A549 (cell line): Measurements from ENCODE around the gene FAM241B. TPM values are rescaled to one million over a fixed set of nuclear protein-coding genes. Genes with fewer than 3 reads are reported as not detected.

Experiments
- ATAC-seq, 2 experiments: fragments of 200-7000 bp in 1 of 2; fragments of >200 bp in 1 of 2; cut with Nextera tagmentation in 1 of 2; cut with Tn5 transposase in 1 of 2; 3 replicates each; pipeline versions ENCODE4 v1.8.0 to v1.9.1; 2018 to 2020; ENCODE audit warnings: mild to moderate bottlenecking in 1 of 2, moderate library complexity in 1 of 2
- CTCF ChIA-PET: fragments of 300-600 bp; sonication (Branson Sonifier 250); formaldehyde crosslinking; extraction: SDS; loops from one replicate; lab custom pipeline; 2021; ENCODE audit warnings: antibody characterized with exemption, inconsistent platforms; lab: Yijun Ruan, JAX
- POLR2A ChIA-PET: fragments of 350-600 bp; formaldehyde crosslinking; extraction: SDS; loops from one replicate; lab custom pipeline; 2021; ENCODE audit warnings: antibody characterized with exemption, inconsistent platforms; lab: Yijun Ruan, JAX
- DNase-seq, 2 experiments: peaks; one replicate each; pipeline versions ENCODE4 v3.0.0 to v3.0.0-alpha.2; 2011 to 2016; ENCODE audit warnings: low read depth in 1 of 2, low spot score in 1 of 2
- FAIRE-seq: peaks from 2 replicates; lab custom pipeline; 2011; peaks lifted over from hg19 to GRCh38; lab: Jason Lieb, UNC
- H3K27ac ChIP-seq, 2 experiments: fragments of >200 bp; sonication (Bioruptor Twin); formaldehyde crosslinking; 3 replicates each; pipeline ENCODE4 v1.5.1; 2016 to 2017
- H3K4me1 ChIP-seq: fragments of >200 bp; sonication (Bioruptor Twin); formaldehyde crosslinking; 3 replicates; pipeline ENCODE4 v1.6.1; 2016
- H3K4me2 ChIP-seq: fragments of >200 bp; sonication (Bioruptor Twin); formaldehyde crosslinking; 3 replicates; pipeline ENCODE4 v1.6.1; 2016
- H3K4me3 ChIP-seq: fragments of >200 bp; sonication (Bioruptor Twin); formaldehyde crosslinking; 3 replicates; pipeline ENCODE4 v1.5.1; 2016
- H3K9me3 ChIP-seq: fragments of >200 bp; sonication (Bioruptor Twin); formaldehyde crosslinking; 3 replicates; pipeline ENCODE4 v1.6.1; 2016
- BCL3 ChIP-seq: fragments of >200 bp; sonication (Bioruptor Twin); formaldehyde crosslinking; IDR thresholded peaks from 3 replicates; pipeline ENCODE4 v1.6.1; 2016
- BHLHE40 ChIP-seq: IDR thresholded peaks from 2 replicates; pipeline ENCODE4 v1.6.1; 2012; ENCODE audit warnings: low read depth, low read length, inconsistent platforms
- CBX2 ChIP-seq: fragments of 200-600 bp; sonication (generic); IDR thresholded peaks from 2 replicates; pipeline ENCODE4 v1.6.1; 2016; ENCODE audit warnings: low read depth, mild to moderate bottlenecking, borderline replicate concordance
- CEBPB ChIP-seq, 2 experiments: fragments of >200 bp in 1 of 2; sonication (Bioruptor Twin) in 1 of 2; formaldehyde crosslinking in 1 of 2; IDR thresholded peaks; 2 replicates each; pipeline ENCODE4 v1.6.1; 2012 to 2016
- CHD4 ChIP-seq: fragments of 200-600 bp; sonication (generic); IDR thresholded peaks from 2 replicates; pipeline ENCODE4 v1.6.1; 2016; ENCODE audit warnings: antibody characterized with exemption, mild to moderate bottlenecking, borderline replicate concordance
- EHMT2 ChIP-seq: fragments of 200-600 bp; sonication (generic); IDR thresholded peaks from 2 replicates; pipeline ENCODE4 v1.6.1; 2016; ENCODE audit warnings: antibody characterized with exemption, low read depth, mild to moderate bottlenecking, moderate library complexity
- ESRRA ChIP-seq: fragments of 150-350 bp; IDR thresholded peaks from 2 replicates; pipeline ENCODE4 v1.6.1; 2014; ENCODE audit warnings: mild to moderate bottlenecking, low read length, borderline replicate concordance
- FOSL2 ChIP-seq, 2 experiments: fragments of 450-650 bp in 1 of 2; fragments of >200 bp in 1 of 2; sonication (Bioruptor Twin) in 1 of 2; formaldehyde crosslinking; IDR thresholded peaks; 2 replicates each; pipeline versions ENCODE4 v1.5.0 to v1.6.1; 2016 to 2020; ENCODE audit warnings: mild to moderate bottlenecking in 1 of 2, moderate library complexity in 1 of 2
- GATA3 ChIP-seq: IDR thresholded peaks from 2 replicates; pipeline ENCODE4 v1.6.1; 2012; ENCODE audit warnings: borderline replicate concordance
- HEYL ChIP-seq: fragments of 250-450 bp; sonication (Bioruptor Pico); IDR thresholded peaks from 2 replicates; pipeline ENCODE4 v1.8.0; 2021; ENCODE audit warnings: mild to moderate bottlenecking, moderate library complexity
- KDM5A ChIP-seq: fragments of 200-600 bp; sonication (generic); IDR thresholded peaks from 2 replicates; pipeline ENCODE4 v1.6.1; 2016; ENCODE audit warnings: antibody characterized with exemption, mild to moderate bottlenecking
- MAFK ChIP-seq: fragments of 450-650 bp; IDR thresholded peaks from 2 replicates; pipeline ENCODE4 v1.6.1; 2014; ENCODE audit not compliant: partially characterized antibody
- MAX ChIP-seq: IDR thresholded peaks from 2 replicates; pipeline ENCODE4 v1.6.1; 2012
- NFE2L2 ChIP-seq: fragments of 150-350 bp; conservative IDR thresholded peaks from 2 replicates; pipeline ENCODE4 v1.6.1; 2014; ENCODE audit warnings: low read length
- PHF8 ChIP-seq: fragments of 200-600 bp; sonication (generic); IDR thresholded peaks from 2 replicates; pipeline ENCODE4 v1.6.1; 2016; ENCODE audit warnings: low read depth, mild to moderate bottlenecking, antibody characterized with exemption, moderate library complexity, borderline replicate concordance
- POLR2A ChIP-seq: IDR thresholded peaks from 2 replicates; pipeline ENCODE4 v1.6.1; 2012; ENCODE audit warnings: mild to moderate bottlenecking, low read length
- POLR2AphosphoS2 ChIP-seq: conservative IDR thresholded peaks from 2 replicates; pipeline ENCODE4 v1.6.1; 2012; ENCODE audit warnings: low read length, improper control_type of control experiment, inconsistent platforms
- RARB ChIP-seq: fragments of 250-450 bp; sonication (Bioruptor Pico); IDR thresholded peaks from 2 replicates; pipeline ENCODE4 v1.8.0; 2021; ENCODE audit warnings: mild to moderate bottlenecking, moderate library complexity
- SREBF2 ChIP-seq: fragments of 450-650 bp; IDR thresholded peaks from 2 replicates; pipeline ENCODE4 v1.6.1; 2014; ENCODE audit warnings: mild to moderate bottlenecking, moderate library complexity
- TFCP2L1 ChIP-seq: fragments of 250-450 bp; sonication (Bioruptor Pico); IDR thresholded peaks from 2 replicates; pipeline ENCODE4 v1.5.0; 2021; ENCODE audit warnings: mild to moderate bottlenecking
- TP53 ChIP-seq: fragments of 250-450 bp; sonication (Bioruptor Pico); IDR thresholded peaks from 2 replicates; pipeline ENCODE4 v1.5.0; 2021; ENCODE audit warnings: mild to moderate bottlenecking, moderate library complexity
- ZFP36 ChIP-seq: fragments of 450-650 bp; IDR thresholded peaks from 2 replicates; pipeline ENCODE4 v1.6.1; 2014; ENCODE audit warnings: borderline replicate concordance; ENCODE audit not compliant: partially characterized antibody
- ZSCAN20 ChIP-seq: fragments of 250-450 bp; sonication (Bioruptor Pico); IDR thresholded peaks from 2 replicates; pipeline ENCODE4 v1.8.0; 2022; ENCODE audit warnings: mild to moderate bottlenecking, moderate library complexity
- WGBS: methylation state at CpG from one replicate; pipeline ENCODE4 v1.1.6; 2017; ENCODE audit errors: missing lambda C conversion rate; 5-methylcytosine and 5-hydroxymethylcytosine counted together
- polyA plus RNA-seq, 4 experiments: library from polyadenylated mRNA; depleted of rRNA in 3 of 4; stranded (reverse); fragments of >200 nt; fragmentation: RNase III in 1 of 4; extraction: RNeasy Plus Mini Kit Qiagen cat#74134 plus additional on column Dnase treatment in 1 of 4; gene quantifications; 2 replicates in 3 of 4; 3 replicates in 1 of 4; pipeline ENCODE4 v1.2.3, GENCODE V29; 2011 to 2017
- TF ChIP-seq, protein P1 (sequence below): fragments of >200 bp; sonication (Bioruptor Twin); formaldehyde crosslinking; IDR thresholded peaks from 3 replicates; pipeline ENCODE4 v1.5.1; 2016

FAM241B gene
- polyA plus RNA-seq, 2 of the 4 experiments (the other 2 are of a cell fraction), result 22.8 to 23.8 TPM

DNA sequence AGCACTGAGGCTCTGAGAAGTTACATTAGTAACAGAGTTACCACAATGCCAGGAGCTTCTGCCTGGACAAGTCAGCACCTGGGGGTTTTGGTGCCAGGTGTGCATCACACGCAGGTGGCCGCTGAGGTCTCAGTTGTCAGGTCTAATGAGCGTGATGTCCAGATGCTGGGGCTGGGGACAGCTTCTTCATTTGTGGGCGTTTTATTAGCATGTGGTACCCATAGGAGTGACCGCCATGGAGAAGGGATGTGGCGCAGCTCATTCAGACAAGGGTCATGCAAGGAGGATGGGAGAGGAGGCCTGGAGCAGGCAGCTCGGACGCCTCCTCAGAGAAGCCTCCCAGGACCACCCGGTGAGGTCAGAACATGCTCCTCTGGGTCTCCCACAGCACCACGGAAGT, 27.8 kb downstream of the FAM241B start:
- DNase-seq, result no peak
- H3K4me1 ChIP-seq, result no peaks in the 10 kb centered on the region
- no peaks in the 10 kb centered on the region for H3K9me3 ChIP-seq
- CTCF ChIA-PET, result interaction anchor here (0.9 to 26.8 kb wide), 6 partner anchors 15 to 256 kb away, joined by 3 to 331 read pairs (median 4); no protein-coding TSS in a partner anchor
- no peak for ATAC-seq
- 66% methylated on average over 10 of the region's 10 CpGs for WGBS
- POLR2A ChIA-PET, result no interaction called here
- TF ChIP-seq, protein P1, sequence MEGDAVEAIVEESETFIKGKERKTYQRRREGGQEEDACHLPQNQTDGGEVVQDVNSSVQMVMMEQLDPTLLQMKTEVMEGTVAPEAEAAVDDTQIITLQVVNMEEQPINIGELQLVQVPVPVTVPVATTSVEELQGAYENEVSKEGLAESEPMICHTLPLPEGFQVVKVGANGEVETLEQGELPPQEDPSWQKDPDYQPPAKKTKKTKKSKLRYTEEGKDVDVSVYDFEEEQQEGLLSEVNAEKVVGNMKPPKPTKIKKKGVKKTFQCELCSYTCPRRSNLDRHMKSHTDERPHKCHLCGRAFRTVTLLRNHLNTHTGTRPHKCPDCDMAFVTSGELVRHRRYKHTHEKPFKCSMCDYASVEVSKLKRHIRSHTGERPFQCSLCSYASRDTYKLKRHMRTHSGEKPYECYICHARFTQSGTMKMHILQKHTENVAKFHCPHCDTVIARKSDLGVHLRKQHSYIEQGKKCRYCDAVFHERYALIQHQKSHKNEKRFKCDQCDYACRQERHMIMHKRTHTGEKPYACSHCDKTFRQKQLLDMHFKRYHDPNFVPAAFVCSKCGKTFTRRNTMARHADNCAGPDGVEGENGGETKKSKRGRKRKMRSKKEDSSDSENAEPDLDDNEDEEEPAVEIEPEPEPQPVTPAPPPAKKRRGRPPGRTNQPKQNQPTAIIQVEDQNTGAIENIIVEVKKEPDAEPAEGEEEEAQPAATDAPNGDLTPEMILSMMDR, result no peak
- no peak for TF ChIP-seq BHLHE40
- TF ChIP-seq CHD4, result no peak
- no peak overlapping the region for H3K27ac ChIP-seq
- no peak overlapping the region for H3K4me2 ChIP-seq
- no peak for FAIRE-seq
- no peak overlapping the region for H3K4me3 ChIP-seq

GRCh38 chr10:69659241-69660038, 29.4 kb downstream of the FAM241B start:
- CTCF ChIA-PET, result interaction anchor here (0.8 to 26.8 kb wide), 5 partner anchors 11 to 299 kb away, joined by 3 to 331 read pairs (median 3); no protein-coding TSS in a partner anchor
- no peak for TF ChIP-seq EHMT2
- TF ChIP-seq MAFK, result no peak
- TF ChIP-seq PHF8, result no peak
- TF ChIP-seq ZSCAN20, result no peak
- no peak for TF ChIP-seq CBX2
- no peak for TF ChIP-seq NFE2L2
- TF ChIP-seq GATA3, result no peak
- no peak for TF ChIP-seq ZFP36
- TF ChIP-seq TFCP2L1 (CRISPR knock-in tag), result no peak
- no peak for TF ChIP-seq CEBPB (IDR thresholded peaks at IDR 0.05)
- TF ChIP-seq KDM5A, result no peak
- TF ChIP-seq RARB, result no peak
- no peak for TF ChIP-seq BHLHE40
- TF ChIP-seq BCL3, result no peak
- TF ChIP-seq, protein P1, result no peak
- no peak overlapping the region for H3K4me2 ChIP-seq
- FAIRE-seq (no peak), DNase-seq (no peak), ATAC-seq (no peak)
- H3K4me1 ChIP-seq, result no peaks in the 10 kb centered on the region
- 22% methylated on average over 13 of the region's 13 CpGs for WGBS
- POLR2A ChIA-PET, result no interaction called here
- H3K4me3 ChIP-seq, result no peak overlapping the region
- H3K27ac ChIP-seq, result no peak overlapping the region
- no peaks in the 10 kb centered on the region for H3K9me3 ChIP-seq

DNA sequence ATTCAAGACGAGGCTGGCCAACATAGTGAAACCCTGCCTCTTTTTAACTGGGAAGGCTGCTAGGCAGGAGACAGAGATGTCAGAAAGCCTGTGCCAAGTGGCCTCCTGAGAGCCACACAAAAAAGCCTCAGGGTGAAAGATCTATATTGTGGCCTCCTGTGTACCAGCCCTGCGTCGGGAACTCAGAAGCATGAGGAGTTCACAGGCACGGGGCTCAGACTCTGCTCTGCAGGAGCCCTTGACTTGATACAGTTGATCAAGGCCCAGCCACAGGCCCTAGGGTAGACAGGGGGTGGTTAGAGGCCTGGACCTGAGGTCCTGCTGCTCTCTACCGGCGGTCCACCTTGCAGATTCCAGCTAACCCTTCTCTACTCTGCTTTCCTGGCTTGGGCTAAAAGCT, 30.2 kb downstream of the FAM241B start:
- H3K9me3 ChIP-seq, result no peaks in the 10 kb centered on the region
- DNase-seq (no peak), FAIRE-seq (no peak), ATAC-seq (no peak)
- no peaks in the 10 kb centered on the region for H3K4me1 ChIP-seq
- no peak overlapping the region for H3K27ac ChIP-seq
- H3K4me2 ChIP-seq, result no peak overlapping the region
- 70% methylated on average over 6 of the region's 6 CpGs for WGBS
- CTCF ChIA-PET, result interaction anchor here (1.5 to 26.8 kb wide), 4 partner anchors 17 to 201 kb away, joined by 3 to 331 read pairs (median 5); no protein-coding TSS in a partner anchor
- no peak overlapping the region for H3K4me3 ChIP-seq
- POLR2A ChIA-PET, result no interaction called here
- no peak for TF ChIP-seq MAX
- TF ChIP-seq BCL3, result no peak
- TF ChIP-seq HEYL (CRISPR knock-in tag), result no peak
- no peak for TF ChIP-seq TFCP2L1 (CRISPR knock-in tag)
- TF ChIP-seq TP53 (CRISPR knock-in tag), result no peak
- TF ChIP-seq POLR2AphosphoS2, result no peak
- TF ChIP-seq EHMT2, result no peak
- no peak for TF ChIP-seq SREBF2
- no peak for TF ChIP-seq ESRRA
- TF ChIP-seq POLR2A, result no peak
- TF ChIP-seq FOSL2 (IDR thresholded peaks at IDR 0.05), result no peak
- TF ChIP-seq FOSL2 (CRISPR knock-in tag; IDR thresholded peaks at IDR 0.05), result no peak
- TF ChIP-seq ZFP36, result no peak
- no peak for TF ChIP-seq ZSCAN20
